K562 (cell line): Measurements from ENCODE around the gene HSPB3. TPM values are rescaled to one million over a fixed set of nuclear protein-coding genes. Genes with fewer than 3 reads are reported as not detected.

Experiments
- CCNT2 ChIP-seq: IDR thresholded peaks from 2 replicates; pipeline ENCODE4 v1.6.1; 2011; ENCODE audit warnings: borderline replicate concordance, low read depth, mild to moderate bottlenecking, moderate library complexity, mixed read lengths, low read length; ENCODE audit not compliant: insufficient read length; ENCODE audit errors: extremely low read depth
- PTTG1 ChIP-seq: fragments of 450-650 bp; IDR thresholded peaks from 2 replicates; pipeline ENCODE4 v1.6.1; 2016; ENCODE audit warnings: low read depth, mild to moderate bottlenecking, missing genetic modification characterization, missing compliant biosample characterization
- SP2 ChIP-seq: IDR thresholded peaks from 2 replicates; pipeline ENCODE4 v1.6.1; 2011; ENCODE audit warnings: mild to moderate bottlenecking, low read depth, low read length, moderate library complexity; ENCODE audit not compliant: poor library complexity, severe bottlenecking; ENCODE audit errors: extremely low read depth
- ZNF445 ChIP-seq: fragments of 250-450 bp; sonication (Bioruptor Pico); IDR thresholded peaks from 2 replicates; pipeline ENCODE4 v1.4.0; 2020; ENCODE audit warnings: low read depth, mild to moderate bottlenecking, moderate library complexity
- polyA plus RNA-seq, 8 experiments: library from polyadenylated mRNA; depleted of rRNA in 4 of 8; stranded (reverse) in 5 of 8; unstranded in 3 of 8; fragments of >200 nt; fragmentation: Nextera tagmentation in 2 of 8; fragmentation: Illumina TruSeq in 1 of 8; extraction: Ambion mirVana in 2 of 8; extraction: Trizol in 1 of 8; gene quantifications; 2 replicates each; pipeline versions ENCODE4 v1.2.1 to v1.2.3, GENCODE V29; 2011 to 2014; ENCODE audit warnings: inconsistent platforms in 1 of 8, missing spikeins in 1 of 8
- total RNA-seq, 7 experiments: library from RNA; depleted of rRNA in 6 of 7; stranded (reverse); fragments of >200 nt in 6 of 7; fragmentation: Illumina TruSeq in 2 of 7; extraction: Trizol in 2 of 7; gene quantifications; 2 replicates each; pipeline versions ENCODE4 v1.2.1 to v1.2.3, GENCODE V29; 2011 to 2021; ENCODE audit warnings: low replicate concordance in 1 of 7
- TF ChIP-seq, protein P1 (sequence below), 2 experiments: fragments of 450-650 bp; formaldehyde crosslinking in 1 of 2; IDR thresholded peaks; 2 replicates each; pipeline versions ENCODE4 v1.4.0 to v1.6.1; 2014 to 2020; ENCODE audit warnings: mild to moderate bottlenecking in 2 of 2, borderline replicate concordance in 1 of 2, low read depth in 1 of 2

The HSPB3 gene
- total and polyA plus RNA-seq, 9 of the 15 experiments (the other 6 are each of a cell fraction or from before 2014, with no cell fraction given): 2.4 to 6.3 (median 3.4) TPM

DNA sequence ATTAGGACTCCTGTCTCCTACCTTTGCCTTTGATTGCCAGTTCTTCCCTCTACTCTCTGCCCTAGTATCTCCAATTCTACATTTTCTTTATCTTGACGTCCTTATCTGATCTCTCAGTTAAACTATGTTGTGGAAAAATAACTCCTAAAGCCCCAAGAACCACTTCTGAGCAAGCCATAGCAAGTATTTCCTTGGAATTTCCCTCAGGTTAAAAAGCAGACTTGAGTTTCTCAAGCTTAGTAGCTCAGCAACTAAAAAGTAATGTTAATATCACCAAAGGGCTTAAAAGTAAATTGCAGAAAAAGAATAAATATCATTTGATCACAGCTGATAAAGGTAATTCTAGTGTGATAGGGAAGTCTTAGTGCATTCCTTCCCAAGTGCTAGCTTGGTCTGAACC is 13.2 kb upstream of the HSPB3 start (continued):
- TF ChIP-seq, protein P1, sequence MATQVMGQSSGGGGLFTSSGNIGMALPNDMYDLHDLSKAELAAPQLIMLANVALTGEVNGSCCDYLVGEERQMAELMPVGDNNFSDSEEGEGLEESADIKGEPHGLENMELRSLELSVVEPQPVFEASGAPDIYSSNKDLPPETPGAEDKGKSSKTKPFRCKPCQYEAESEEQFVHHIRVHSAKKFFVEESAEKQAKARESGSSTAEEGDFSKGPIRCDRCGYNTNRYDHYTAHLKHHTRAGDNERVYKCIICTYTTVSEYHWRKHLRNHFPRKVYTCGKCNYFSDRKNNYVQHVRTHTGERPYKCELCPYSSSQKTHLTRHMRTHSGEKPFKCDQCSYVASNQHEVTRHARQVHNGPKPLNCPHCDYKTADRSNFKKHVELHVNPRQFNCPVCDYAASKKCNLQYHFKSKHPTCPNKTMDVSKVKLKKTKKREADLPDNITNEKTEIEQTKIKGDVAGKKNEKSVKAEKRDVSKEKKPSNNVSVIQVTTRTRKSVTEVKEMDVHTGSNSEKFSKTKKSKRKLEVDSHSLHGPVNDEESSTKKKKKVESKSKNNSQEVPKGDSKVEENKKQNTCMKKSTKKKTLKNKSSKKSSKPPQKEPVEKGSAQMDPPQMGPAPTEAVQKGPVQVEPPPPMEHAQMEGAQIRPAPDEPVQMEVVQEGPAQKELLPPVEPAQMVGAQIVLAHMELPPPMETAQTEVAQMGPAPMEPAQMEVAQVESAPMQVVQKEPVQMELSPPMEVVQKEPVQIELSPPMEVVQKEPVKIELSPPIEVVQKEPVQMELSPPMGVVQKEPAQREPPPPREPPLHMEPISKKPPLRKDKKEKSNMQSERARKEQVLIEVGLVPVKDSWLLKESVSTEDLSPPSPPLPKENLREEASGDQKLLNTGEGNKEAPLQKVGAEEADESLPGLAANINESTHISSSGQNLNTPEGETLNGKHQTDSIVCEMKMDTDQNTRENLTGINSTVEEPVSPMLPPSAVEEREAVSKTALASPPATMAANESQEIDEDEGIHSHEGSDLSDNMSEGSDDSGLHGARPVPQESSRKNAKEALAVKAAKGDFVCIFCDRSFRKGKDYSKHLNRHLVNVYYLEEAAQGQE (IDR thresholded peaks at IDR 0.05; ENCODE audit: borderline replicate concordance): no peak
- TF ChIP-seq, protein P1 (CRISPR knock-in tag; IDR thresholded peaks at IDR 0.05; ENCODE audit: low read depth): no peak
- TF ChIP-seq ZNF445 (CRISPR knock-in tag) (no peak), PTTG1 (tag) (no peak), SP2 (no peak), CCNT2 (no peak)
